Measurements from ENCODE around the gene PTOV1. TPM values are rescaled to one million over a fixed set of nuclear protein-coding genes. Genes with fewer than 3 reads are reported as not detected.

The PTOV1 gene
- total and polyA plus RNA-seq, 10 of the 15 experiments (the other 5 are each of a cell fraction or from before 2014, with no cell fraction given) = 3.2 to 83.5 (median 22.3) TPM

- no peak for TF ChIP-seq RAD21 (IDR thresholded peaks at IDR 0.05; ENCODE audit: insufficient read depth, low read depth, low read length)
- peak; percentile 53 for TF ChIP-seq E4F1 (IDR thresholded peaks at IDR 0.05; ENCODE audit: borderline replicate concordance, partially characterized antibody)
- peak; percentile 84 for TF ChIP-seq NR2C1 (IDR thresholded peaks at IDR 0.05)
- TF ChIP-seq TAF1 (IDR thresholded peaks at IDR 0.05; ENCODE audit: borderline replicate concordance, low read depth, low read length) = peak; percentile 70; the same call in 1 of the 2 replicates
- TF ChIP-seq CEBPZ (IDR thresholded peaks at IDR 0.05; ENCODE audit: low read depth, low read length) = peak; percentile 52; the same call in 1 of the 2 replicates
- TF ChIP-seq SREBF1 (IDR thresholded peaks at IDR 0.05; ENCODE audit: low read length) = no peak
- TF ChIP-seq USF2 (IDR thresholded peaks at IDR 0.05; ENCODE audit: borderline replicate concordance, low read depth, low read length) = no peak
- no peak for TF ChIP-seq BCLAF1 (IDR thresholded peaks at IDR 0.05)
- peak; percentile 52 for TF ChIP-seq MEF2B (IDR thresholded peaks at IDR 0.05; ENCODE audit: partially characterized antibody, poor library complexity, severe bottlenecking)
- TF ChIP-seq TBL1XR1 (IDR thresholded peaks at IDR 0.05; ENCODE audit: low read depth, low read length) = no peak
- TF ChIP-seq PBX3 (IDR thresholded peaks at IDR 0.05; ENCODE audit: insufficient replicate concordance, low read depth, low read length) = no peak
- TF ChIP-seq IRF4 (IDR thresholded peaks at IDR 0.05; ENCODE audit: low read depth, low read length) = 0 out of 2 replicates have a peak, but pooled peaks have one; percentile 14
Measured at GRCh38 chr19:49866933-49867782, 16.2 kb downstream of the PTOV1 start, which contains the start of gene PNKP (continued).

All from GM12878 (cell line).